Keratinocyte (primary cell): Measurements from ENCODE around the gene ABCD3.

ENCODE experiments used
- EZH2 ChIP-seq: IDR thresholded peaks from one replicate; pipeline ENCODE4 v1.6.1; 2012; ENCODE audit warnings: inconsistent platforms, mild to moderate bottlenecking, low read length, moderate library complexity
- TF ChIP-seq, protein P1 (sequence below), 3 experiments: IDR thresholded peaks in 1 of 3; conservative IDR thresholded peaks in 1 of 3; optimal IDR thresholded peaks in 1 of 3; 2 replicates in 2 of 3; 3 replicates in 1 of 3; pipeline versions ENCODE3 to v1.5.1; 2011; ENCODE audit warnings: low read length in 3 of 3, mild to moderate bottlenecking in 3 of 3, moderate library complexity in 2 of 3, control low read depth in 1 of 3, inconsistent platforms in 1 of 3; ENCODE audit not compliant: insufficient read depth in 2 of 3; ENCODE audit errors: extremely low read depth in 1 of 3

DNA sequence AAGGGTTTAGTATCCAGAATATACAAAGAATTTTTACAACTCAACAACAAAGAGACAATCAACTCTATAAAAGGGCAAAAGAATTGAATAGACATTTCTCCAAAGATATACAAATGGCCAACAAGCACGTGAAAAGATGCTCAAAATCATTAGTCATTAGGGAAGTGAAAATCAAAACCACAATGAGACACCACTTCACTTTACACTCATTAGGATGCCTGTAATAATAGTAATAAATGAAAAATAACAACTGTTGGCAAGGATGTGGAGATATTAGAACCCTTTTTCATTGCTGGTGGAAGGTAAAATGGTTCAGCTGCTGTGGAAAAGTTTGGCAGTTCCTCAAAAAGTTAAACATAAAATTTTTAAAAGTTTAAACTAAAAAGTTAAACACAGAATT is 7.0 kb upstream of the ABCD3 start:
- TF ChIP-seq, protein P1, sequence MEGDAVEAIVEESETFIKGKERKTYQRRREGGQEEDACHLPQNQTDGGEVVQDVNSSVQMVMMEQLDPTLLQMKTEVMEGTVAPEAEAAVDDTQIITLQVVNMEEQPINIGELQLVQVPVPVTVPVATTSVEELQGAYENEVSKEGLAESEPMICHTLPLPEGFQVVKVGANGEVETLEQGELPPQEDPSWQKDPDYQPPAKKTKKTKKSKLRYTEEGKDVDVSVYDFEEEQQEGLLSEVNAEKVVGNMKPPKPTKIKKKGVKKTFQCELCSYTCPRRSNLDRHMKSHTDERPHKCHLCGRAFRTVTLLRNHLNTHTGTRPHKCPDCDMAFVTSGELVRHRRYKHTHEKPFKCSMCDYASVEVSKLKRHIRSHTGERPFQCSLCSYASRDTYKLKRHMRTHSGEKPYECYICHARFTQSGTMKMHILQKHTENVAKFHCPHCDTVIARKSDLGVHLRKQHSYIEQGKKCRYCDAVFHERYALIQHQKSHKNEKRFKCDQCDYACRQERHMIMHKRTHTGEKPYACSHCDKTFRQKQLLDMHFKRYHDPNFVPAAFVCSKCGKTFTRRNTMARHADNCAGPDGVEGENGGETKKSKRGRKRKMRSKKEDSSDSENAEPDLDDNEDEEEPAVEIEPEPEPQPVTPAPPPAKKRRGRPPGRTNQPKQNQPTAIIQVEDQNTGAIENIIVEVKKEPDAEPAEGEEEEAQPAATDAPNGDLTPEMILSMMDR (optimal IDR thresholded peaks at IDR 0.05 in 1 of 3, IDR thresholded peaks at IDR 0.05 in 1 of 3, conservative IDR thresholded peaks at IDR 0.05 in 1 of 3; ENCODE audit: extremely low read depth in 1 of 3, insufficient read depth in 2 of 3, low read length in 3 of 3): no peak
- no peak for TF ChIP-seq EZH2
